ENCODE results near the gene GAS5. TPM values are rescaled to one million over a fixed set of nuclear protein-coding genes. Genes with fewer than 3 reads are reported as not detected.

GAS5 gene
- total and polyA plus RNA-seq, 10 of the 15 experiments (the other 5 are each of a cell fraction or from before 2014, with no cell fraction given), result 289 to 1,137 (median 699) TPM

GRCh38 chr1:173823781-173824314 lies 43.9 kb downstream of the GAS5 start (continued):
- TF ChIP-seq CBFB (IDR thresholded peaks at IDR 0.05; ENCODE audit: low read depth) (no peak), SMARCA5 (IDR thresholded peaks at IDR 0.05) (no peak), HSF1 (IDR thresholded peaks at IDR 0.05; ENCODE audit: low read depth, low read length) (no peak), SMC3 (IDR thresholded peaks at IDR 0.05; ENCODE audit: borderline replicate concordance, low read length) (0 out of 2 replicates have a peak, but pooled peaks have one; percentile 4), PAX8 (IDR thresholded peaks at IDR 0.05) (no peak), RB1 (IDR thresholded peaks at IDR 0.05; ENCODE audit: borderline replicate concordance) (no peak), TARDBP (IDR thresholded peaks at IDR 0.05; ENCODE audit: borderline replicate concordance) (no peak), NFYB (IDR thresholded peaks at IDR 0.05; ENCODE audit: insufficient read depth, low read depth, low read length) (no peak), SMAD1 (IDR thresholded peaks at IDR 0.05; ENCODE audit: low read depth, partially characterized antibody) (peak; percentile 23), CREB1 (IDR thresholded peaks at IDR 0.05; ENCODE audit: low read depth) (no peak), ZBTB11 (CRISPR knock-in tag; IDR thresholded peaks at IDR 0.05) (no peak), NFYA (IDR thresholded peaks at IDR 0.05; ENCODE audit: borderline replicate concordance, low read depth, low read length) (no peak), NFXL1 (IDR thresholded peaks at IDR 0.05; ENCODE audit: borderline replicate concordance) (no peak), CHD2 (IDR thresholded peaks at IDR 0.05; ENCODE audit: borderline replicate concordance, low read depth, low read length) (no peak), GATAD2B (conservative IDR thresholded peaks at IDR 0.05; ENCODE audit: low read depth) (no peak; the same call in 1 of the 2 replicates), MEF2B (IDR thresholded peaks at IDR 0.05; ENCODE audit: partially characterized antibody, poor library complexity, severe bottlenecking) (no peak)

Measured in GM12878 (cell line).